ENCODE measurements around the gene SHMT2. TPM values are rescaled to one million over a fixed set of nuclear protein-coding genes. Genes with fewer than 3 reads are reported as not detected.

Gene SHMT2
- total and polyA plus RNA-seq, 2 of the 4 experiments (the other 2 are of a cell fraction), result 266 to 364 TPM

DNA sequence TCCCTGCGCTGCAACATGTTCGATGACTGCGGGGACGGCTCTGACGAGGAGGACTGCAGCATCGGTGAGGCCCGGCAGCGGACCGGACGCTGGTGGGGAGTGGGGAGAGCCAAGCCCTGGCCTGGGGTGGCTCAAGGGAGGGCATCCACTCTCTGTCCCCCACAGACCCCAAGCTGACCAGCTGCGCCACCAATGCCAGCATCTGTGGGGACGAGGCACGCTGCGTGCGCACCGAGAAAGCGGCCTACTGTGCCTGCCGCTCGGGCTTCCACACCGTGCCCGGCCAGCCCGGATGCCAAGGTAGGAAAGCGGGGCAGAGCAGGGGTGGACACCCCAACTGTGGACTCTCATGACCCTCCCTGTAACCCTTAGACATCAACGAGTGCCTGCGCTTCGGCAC is 24.3 kb upstream of the SHMT2 start:
- no peak overlapping the region for H2AK5ac ChIP-seq (ENCODE audit: low read depth, low read length)
- H2AFZ ChIP-seq (replicated peaks; ENCODE audit: low read length, poor library complexity), result no peak overlapping the region
- no peak overlapping the region for H3K56ac ChIP-seq (ENCODE audit: extremely low read depth, insufficient read depth, low read length)
- no peaks in the 10 kb centered on the region for H3K4me1 ChIP-seq (ENCODE audit: control insufficient read depth, insufficient read depth, low read length)
- no TSS peak for BruUV-seq (replicated peaks)
- WGBS, 2 experiments (ENCODE audit: extremely low coverage in 2 of 2, insufficient read length in 1 of 2), result 97% methylated on average over 9 of the region's 26 CpGs; no CpG with 5 or more reads in 1 of the 2 experiments
- CTCF ChIA-PET, result no interaction called here
- POLR2A ChIA-PET (ENCODE audit: unreplicated experiment), result no interaction called here
- ATAC-seq (ENCODE audit: low read depth) (no peak), DNase-seq (no peak)
- no peak overlapping the region for H3K23ac ChIP-seq (ENCODE audit: low read depth, low read length)
- TF ChIP-seq MAZ (IDR thresholded peaks at IDR 0.05; ENCODE audit: borderline replicate concordance, low read depth, low read length) (no peak), RCOR1 (IDR thresholded peaks at IDR 0.05; ENCODE audit: insufficient replicate concordance, low read length) (no peak)
- H3K4ac ChIP-seq (ENCODE audit: low read depth, low read length), result no peak overlapping the region
- no peak overlapping the region for H2BK20ac ChIP-seq (ENCODE audit: low read depth, low read length)
- H3K79me1 ChIP-seq (ENCODE audit: low read depth in 1 of 2, low read length in 2 of 2), result peaks cover 4 to 11% of the 10 kb centered on the region in 2 experiments; a peak in 2 of 4 replicates
- no peak overlapping the region for H3K4me2 ChIP-seq (ENCODE audit: low read depth, low read length)
- no peak overlapping the region for H4K5ac ChIP-seq (ENCODE audit: low read depth, low read length)
- dilution Hi-C loops (cut with HindIII; ENCODE audit: low sequenced_read_pairs, unreplicated experiment) (no loop called here), intact Hi-C loops (cut with micrococcal nuclease) (no loop called here), in situ Hi-C loops (cut with MboI; ENCODE audit: low sequenced_read_pairs) (no loop called here)
- H3K14ac ChIP-seq (replicated peaks; ENCODE audit: low read depth, low read length), result no peak overlapping the region
- no peak overlapping the region for H2BK5ac ChIP-seq (ENCODE audit: low read depth, low read length, poor library complexity, severe bottlenecking)
- H4K8ac ChIP-seq (ENCODE audit: low read depth in 2 of 2, low read length in 2 of 2), result no peak overlapping the region
- H3K9me3 ChIP-seq (ENCODE audit: control insufficient read depth, insufficient read depth, low read length), result no peaks in the 10 kb centered on the region
- no peak overlapping the region for H3K27ac ChIP-seq (ENCODE audit: insufficient read depth, low read length)
- no peak overlapping the region for H2AK9ac ChIP-seq (replicated peaks; ENCODE audit: low read depth, low read length, poor library complexity)
- H3K27me3 ChIP-seq (ENCODE audit: control insufficient read depth, insufficient read depth, low read length), result no peaks in the 10 kb centered on the region
- H4K91ac ChIP-seq (ENCODE audit: insufficient read depth, low read depth, low read length), result no peak overlapping the region
- H3K4me3 ChIP-seq (ENCODE audit: insufficient read depth, low read depth, low read length), result no peak overlapping the region
- H2BK120ac ChIP-seq (ENCODE audit: low read depth, low read length), result no peak overlapping the region
- no peak overlapping the region for H2BK15ac ChIP-seq (ENCODE audit: low read depth, low read length)
- H3K9ac ChIP-seq (ENCODE audit: low read depth, low read length), result no peak overlapping the region
- H3K36me3 ChIP-seq (ENCODE audit: control insufficient read depth, insufficient read depth, low read length), result peaks cover 96% of the 10 kb centered on the region
- peaks cover 11% of the 10 kb centered on the region for H4K20me1 ChIP-seq (ENCODE audit: insufficient read depth, low read length)
- no peak overlapping the region for H3K18ac ChIP-seq (ENCODE audit: low read depth, low read length)
- H3K9me1 ChIP-seq (ENCODE audit: insufficient read depth, low read length), result no peaks in the 10 kb centered on the region

Data from IMR-90 (cell line).